GM13976 (cell line): Measurements from ENCODE around the gene TRABD2B.

Experiments
- DNase-seq: peaks from one replicate; pipeline ENCODE4 v3.0.0; 2012; ENCODE audit warnings: low spot score
- CTCF ChIP-seq: IDR thresholded peaks from 2 replicates; pipeline ENCODE4 v1.5.1; 2012; ENCODE audit warnings: borderline replicate concordance, mild to moderate bottlenecking; ENCODE audit not compliant: insufficient read depth; ENCODE audit errors: extremely low read depth, missing control alignments, control extremely low read depth
- in situ Hi-C: fragments of 300-500 bp; cut with MboI; formaldehyde crosslinking; loops from one replicate; pipeline ENCODE4 v1.12.0; 2022; ENCODE audit warnings: low sequenced_read_pairs, mixed read lengths, inconsistent platforms; ENCODE audit not compliant: unreplicated experiment

The TRABD2B gene

DNA sequence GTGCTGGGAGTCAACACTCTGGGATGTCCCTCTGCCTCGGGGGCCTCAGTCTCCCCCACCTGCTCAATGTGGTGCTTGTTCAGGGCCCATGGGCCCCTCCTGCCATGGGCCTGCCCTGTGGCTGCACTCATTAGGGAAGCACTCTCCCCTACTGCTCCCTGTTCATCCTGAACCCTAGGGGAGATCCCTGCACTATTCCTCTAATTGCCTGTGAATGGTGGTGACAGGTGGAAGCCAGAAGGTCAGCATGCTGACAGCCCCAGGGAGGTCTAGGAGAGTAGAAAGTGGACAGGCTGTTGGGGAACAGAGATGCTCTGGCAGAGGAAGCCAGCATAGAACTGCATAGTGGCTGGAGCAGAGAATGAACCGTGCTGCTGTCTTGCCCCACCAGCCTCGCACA is 217.6 kb downstream of the TRABD2B start:
- no peak for DNase-seq
- in situ Hi-C loops = no loop called here
- TF ChIP-seq CTCF = no peak

DNA sequence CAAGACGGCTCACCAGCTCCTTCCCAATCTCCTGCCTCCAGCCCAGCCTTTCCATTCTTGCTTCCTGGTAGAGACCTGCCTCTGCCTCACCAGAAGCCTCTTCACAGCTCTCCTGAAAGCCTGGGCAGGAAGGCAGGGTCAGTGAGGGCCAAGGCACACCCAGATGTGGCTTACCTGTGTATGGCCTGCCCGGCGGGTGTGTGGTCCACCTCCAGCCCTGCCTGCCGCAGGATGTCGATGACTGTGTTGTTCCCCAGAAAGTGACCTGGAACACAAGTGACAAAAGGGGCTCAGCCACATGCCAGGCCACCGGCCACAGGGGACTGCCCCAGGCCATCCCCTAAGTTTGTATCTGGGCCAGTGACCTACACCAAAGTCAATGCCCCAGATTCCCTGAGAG is 218.9 kb downstream of the TRABD2B start:
- no peak for DNase-seq
- TF ChIP-seq CTCF = no peak
- in situ Hi-C loops = no loop called here

- no peak for DNase-seq
- TF ChIP-seq CTCF = no peak
- in situ Hi-C loops = no loop called here
Measured at GRCh38 chr1:47777322-47777721, 219.9 kb downstream of the TRABD2B start.

DNA sequence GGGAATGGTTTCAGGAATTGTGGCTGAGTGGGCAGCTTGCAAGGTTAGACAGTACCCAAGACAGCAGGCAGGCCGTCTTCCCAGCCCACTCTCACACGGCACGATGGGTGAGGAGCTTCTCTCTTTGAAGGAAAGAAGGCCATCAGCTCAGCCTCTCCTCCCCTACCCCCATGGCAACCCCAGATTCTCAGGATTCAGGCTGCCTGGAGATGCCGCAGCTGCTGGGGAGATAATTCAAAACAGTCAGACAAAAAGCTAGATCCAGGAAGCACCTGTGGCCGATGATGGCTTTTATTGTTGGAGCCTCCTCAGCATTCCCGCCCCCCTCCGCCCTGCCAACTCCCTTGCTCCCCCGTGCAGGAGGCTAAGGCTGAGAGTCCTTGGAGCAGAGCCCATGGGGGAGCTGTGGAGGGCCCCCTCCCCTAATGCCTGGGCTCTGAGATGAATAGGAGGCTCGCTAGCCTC is 220.5 kb downstream of the TRABD2B start:
- no peak for TF ChIP-seq CTCF

GRCh38 chr1:47774986-47775834 is 222.0 kb downstream of the TRABD2B start:
- no peak for TF ChIP-seq CTCF
- DNase-seq = no peak
- in situ Hi-C loops = no loop called here

More for the DNA sequence above, 220.5 kb downstream of the TRABD2B start:
- in situ Hi-C loops = no loop called here
- no peak for DNase-seq

DNA sequence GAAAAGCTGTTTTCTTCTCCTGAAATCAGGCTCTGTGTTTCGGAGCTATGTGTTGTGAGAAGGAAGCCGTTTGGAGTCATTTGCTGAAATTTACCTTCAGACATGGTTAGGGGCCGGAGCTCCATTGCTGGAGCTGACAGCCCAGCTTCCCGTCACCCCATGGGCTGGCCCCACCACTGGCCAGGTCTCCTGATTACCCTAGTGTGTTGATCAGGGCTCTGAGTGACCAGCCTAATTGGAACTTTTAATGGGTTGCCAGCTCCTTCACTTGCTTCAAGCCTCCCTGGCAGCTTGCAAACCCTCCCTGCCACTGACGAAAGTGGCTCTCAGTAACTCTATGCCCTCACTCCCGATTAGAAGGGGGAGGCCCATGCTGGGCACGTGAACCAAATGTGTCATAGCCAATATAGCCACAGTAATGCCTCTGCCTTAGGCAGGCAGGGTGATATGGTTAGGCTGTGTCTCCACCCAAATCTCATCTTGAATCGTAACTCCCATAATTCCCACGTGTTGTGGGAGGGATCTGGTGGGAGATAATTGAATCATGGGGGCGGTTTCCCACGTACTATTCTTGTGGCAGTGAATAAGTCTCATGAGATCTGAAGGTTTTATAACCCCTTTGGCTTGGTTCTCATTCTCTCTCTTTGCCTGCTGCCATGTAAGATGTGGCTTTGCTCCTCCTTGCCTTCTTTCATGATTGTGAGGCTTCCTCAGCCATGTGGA is 224.1 kb downstream of the TRABD2B start:
- DNase-seq = no peak
- TF ChIP-seq CTCF = no peak
- in situ Hi-C loops = no loop called here
